GM23338 (cell line): ENCODE data around the gene MKNK1. TPM values are rescaled to one million over a fixed set of nuclear protein-coding genes. Genes with fewer than 3 reads are reported as not detected.

ENCODE experiments used
- ATAC-seq: fragments of 200-7000 bp; cut with Tn5 transposase; 3 replicates; pipeline ENCODE4 v1.9.1; 2020
- DNase-seq: peaks from one replicate; pipeline ENCODE4 v3.0.0-alpha.2; 2015; ENCODE audit warnings: low spot score
- H2AFZ ChIP-seq: fragments of 200-600 bp; sonication (generic); 2 replicates; pipeline ENCODE4 v1.8.0; 2016; ENCODE audit warnings: antibody characterized with exemption, mild to moderate bottlenecking, moderate library complexity
- H3F3A ChIP-seq: fragments of 200-600 bp; sonication (generic); replicated peaks from 2 replicates; pipeline ENCODE4 v1.8.0; 2017; ENCODE audit warnings: antibody characterized with exemption, mixed run types, low read depth
- H3K27ac ChIP-seq: fragments of 200-600 bp; sonication (generic); 2 replicates; pipeline ENCODE4 v1.6.1; 2016; ENCODE audit warnings: low read depth
- H3K27me3 ChIP-seq: fragments of 200-600 bp; sonication (generic); 2 replicates; pipeline ENCODE4 v1.8.0; 2016; ENCODE audit warnings: mild to moderate bottlenecking, mixed run types, moderate library complexity; ENCODE audit not compliant: insufficient read depth
- H3K36me3 ChIP-seq: fragments of 200-600 bp; sonication (generic); 2 replicates; pipeline ENCODE4 v1.8.0; 2016; ENCODE audit warnings: mild to moderate bottlenecking; ENCODE audit not compliant: insufficient read depth
- H3K4me1 ChIP-seq: fragments of 200-600 bp; sonication (generic); 2 replicates; pipeline ENCODE4 v1.8.0; 2016; ENCODE audit warnings: mild to moderate bottlenecking, moderate library complexity; ENCODE audit not compliant: insufficient read depth
- H3K4me2 ChIP-seq: fragments of 200-600 bp; sonication (generic); 2 replicates; pipeline ENCODE4 v1.7.1; 2017; ENCODE audit warnings: mixed run types
- H3K4me3 ChIP-seq: fragments of 200-600 bp; sonication (generic); 2 replicates; pipeline ENCODE4 v1.6.1; 2016; ENCODE audit warnings: mixed run types
- H3K79me2 ChIP-seq: fragments of 200-600 bp; sonication (generic); replicated peaks from 2 replicates; pipeline ENCODE4 v1.8.0; 2017; ENCODE audit warnings: mild to moderate bottlenecking; ENCODE audit not compliant: insufficient read depth
- H3K9me2 ChIP-seq: fragments of 200-600 bp; sonication (generic); 2 replicates; pipeline ENCODE4 v1.8.0; 2017; ENCODE audit not compliant: insufficient read depth
- H4K20me1 ChIP-seq: fragments of 200-600 bp; sonication (generic); replicated peaks from 2 replicates; pipeline ENCODE4 v1.8.0; 2017; ENCODE audit warnings: mild to moderate bottlenecking; ENCODE audit not compliant: insufficient read depth
- H3K27ac Mint-ChIP-seq: 2 replicates; pipeline ENCODE4 v1.8.0; 2020; ENCODE audit warnings: inconsistent platforms, mild to moderate bottlenecking, moderate library complexity, mixed read lengths
- H3K27me3 Mint-ChIP-seq: 3 replicates; pipeline ENCODE4 v1.8.0; 2022; ENCODE audit warnings: low read depth, mild to moderate bottlenecking, moderate library complexity, mixed read lengths, inconsistent platforms; ENCODE audit not compliant: insufficient read depth, poor library complexity
- H3K36me3 Mint-ChIP-seq: 3 replicates; pipeline ENCODE4 v1.8.0; 2021; ENCODE audit warnings: low read depth, mild to moderate bottlenecking, inconsistent platforms, moderate library complexity, mixed read lengths
- H3K4me1 Mint-ChIP-seq: 3 replicates; pipeline ENCODE4 v1.8.0; 2020; ENCODE audit warnings: mild to moderate bottlenecking, inconsistent platforms, mixed read lengths
- H3K4me3 Mint-ChIP-seq: 3 replicates; pipeline ENCODE4 v1.8.0; 2021; ENCODE audit warnings: moderate library complexity, mild to moderate bottlenecking, inconsistent platforms, mixed read lengths
- H3K9me3 Mint-ChIP-seq: 3 replicates; pipeline ENCODE4 v1.8.0; 2020; ENCODE audit warnings: moderate library complexity, mild to moderate bottlenecking, inconsistent platforms, mixed read lengths
- CREB1 ChIP-seq: fragments of 250-450 bp; sonication (Bioruptor Pico); IDR thresholded peaks from 2 replicates; pipeline ENCODE4 v1.5.0; 2020; ENCODE audit warnings: low read depth, mild to moderate bottlenecking, moderate library complexity
- CTCF ChIP-seq, 2 experiments: fragments of 200-600 bp in 1 of 2; sonication (generic) in 1 of 2; conservative IDR thresholded peaks; 2 replicates each; pipeline versions ENCODE4 v1.5.1 to v1.6.1; 2016 to 2017; ENCODE audit warnings: antibody characterized with exemption in 2 of 2, low read depth in 2 of 2, mild to moderate bottlenecking in 2 of 2, moderate library complexity in 1 of 2
- ETS1 ChIP-seq: IDR thresholded peaks from 2 replicates; pipeline ENCODE4 v1.6.1; 2016; ENCODE audit warnings: antibody characterized with exemption
- EZH2 ChIP-seq: fragments of 200-600 bp; sonication (generic); IDR thresholded peaks from one replicate; pipeline ENCODE4 v1.8.0; 2017; ENCODE audit warnings: antibody characterized with exemption, mild to moderate bottlenecking, low read depth; ENCODE audit not compliant: unreplicated experiment
- EZH2phosphoT487 ChIP-seq: fragments of 200-600 bp; sonication (generic); IDR thresholded peaks from one replicate; pipeline ENCODE4 v1.8.1; 2018; ENCODE audit warnings: antibody characterized with exemption; ENCODE audit not compliant: unreplicated experiment
- JUNB ChIP-seq: IDR thresholded peaks from one replicate; pipeline ENCODE4 v1.6.1; 2016; ENCODE audit warnings: antibody characterized with exemption; ENCODE audit not compliant: unreplicated experiment
- NANOG ChIP-seq: IDR thresholded peaks from 2 replicates; pipeline ENCODE4 v1.6.1; 2016; ENCODE audit warnings: antibody characterized with exemption, borderline replicate concordance
- POLR2AphosphoS5 ChIP-seq: IDR thresholded peaks from 2 replicates; pipeline ENCODE4 v1.6.1; 2016; ENCODE audit warnings: antibody characterized with exemption, low read depth
- STAT1 ChIP-seq: IDR thresholded peaks from one replicate; pipeline ENCODE4 v1.6.1; 2016; ENCODE audit warnings: antibody characterized with exemption; ENCODE audit not compliant: unreplicated experiment
- ZNF114 ChIP-seq: fragments of 250-450 bp; sonication (Bioruptor Pico); IDR thresholded peaks from 2 replicates; pipeline ENCODE4 v1.5.0; 2020; ENCODE audit warnings: mild to moderate bottlenecking, moderate library complexity
- ZNF331 ChIP-seq: fragments of 250-450 bp; sonication (Bioruptor Pico); IDR thresholded peaks from 2 replicates; pipeline ENCODE4 v1.5.0; 2020; ENCODE audit warnings: low read depth, mild to moderate bottlenecking, moderate library complexity
- ZNF462 ChIP-seq: fragments of 250-450 bp; sonication (Bioruptor Pico); IDR thresholded peaks from 2 replicates; pipeline ENCODE4 v1.5.0; 2020; ENCODE audit warnings: mild to moderate bottlenecking, moderate library complexity
- polyA plus RNA-seq: library from polyadenylated mRNA; unstranded; fragments of >200 nt; fragmentation: Nextera tagmentation; extraction: Ambion mirVana; gene quantifications from 2 replicates; pipeline ENCODE4 v1.2.1, GENCODE V29; 2016
- total RNA-seq: library from RNA; depleted of rRNA; stranded (reverse); fragments of >200 nt; shearing (Covaris generic); gene quantifications from 2 replicates; pipeline ENCODE4 v1.2.3, GENCODE V29; 2014
- TF ChIP-seq, protein P1 (sequence below): IDR thresholded peaks from one replicate; pipeline ENCODE4 v1.6.1; 2018; ENCODE audit warnings: antibody characterized with exemption; ENCODE audit not compliant: unreplicated experiment

MKNK1 gene
- total and polyA plus RNA-seq, 2 experiments from 2014 or later = 11.8 to 20.5 TPM

- no peak overlapping the region for H3K4me3 ChIP-seq
- no peaks in the 10 kb centered on the region for H3K9me2 ChIP-seq
- no peaks in the 10 kb centered on the region for H3F3A ChIP-seq
- H3K27me3 ChIP-seq = no peaks in the 10 kb centered on the region
- H3K27ac ChIP-seq = no peak overlapping the region
- Mint-ChIP-seq H3K9me3 (no peaks in the 10 kb centered on the region), H3K36me3 (no peaks in the 10 kb centered on the region), H3K27ac (no peak overlapping the region), H3K4me1 (peaks cover 15% of the 10 kb centered on the region), H3K4me3 (no peak overlapping the region), H3K27me3 (peaks cover 12% of the 10 kb centered on the region)
- no peaks in the 10 kb centered on the region for H3K36me3 ChIP-seq
- no peak for TF ChIP-seq ETS1
- no peak for TF ChIP-seq JUNB
- no peak for TF ChIP-seq STAT1
- TF ChIP-seq, protein P1, sequence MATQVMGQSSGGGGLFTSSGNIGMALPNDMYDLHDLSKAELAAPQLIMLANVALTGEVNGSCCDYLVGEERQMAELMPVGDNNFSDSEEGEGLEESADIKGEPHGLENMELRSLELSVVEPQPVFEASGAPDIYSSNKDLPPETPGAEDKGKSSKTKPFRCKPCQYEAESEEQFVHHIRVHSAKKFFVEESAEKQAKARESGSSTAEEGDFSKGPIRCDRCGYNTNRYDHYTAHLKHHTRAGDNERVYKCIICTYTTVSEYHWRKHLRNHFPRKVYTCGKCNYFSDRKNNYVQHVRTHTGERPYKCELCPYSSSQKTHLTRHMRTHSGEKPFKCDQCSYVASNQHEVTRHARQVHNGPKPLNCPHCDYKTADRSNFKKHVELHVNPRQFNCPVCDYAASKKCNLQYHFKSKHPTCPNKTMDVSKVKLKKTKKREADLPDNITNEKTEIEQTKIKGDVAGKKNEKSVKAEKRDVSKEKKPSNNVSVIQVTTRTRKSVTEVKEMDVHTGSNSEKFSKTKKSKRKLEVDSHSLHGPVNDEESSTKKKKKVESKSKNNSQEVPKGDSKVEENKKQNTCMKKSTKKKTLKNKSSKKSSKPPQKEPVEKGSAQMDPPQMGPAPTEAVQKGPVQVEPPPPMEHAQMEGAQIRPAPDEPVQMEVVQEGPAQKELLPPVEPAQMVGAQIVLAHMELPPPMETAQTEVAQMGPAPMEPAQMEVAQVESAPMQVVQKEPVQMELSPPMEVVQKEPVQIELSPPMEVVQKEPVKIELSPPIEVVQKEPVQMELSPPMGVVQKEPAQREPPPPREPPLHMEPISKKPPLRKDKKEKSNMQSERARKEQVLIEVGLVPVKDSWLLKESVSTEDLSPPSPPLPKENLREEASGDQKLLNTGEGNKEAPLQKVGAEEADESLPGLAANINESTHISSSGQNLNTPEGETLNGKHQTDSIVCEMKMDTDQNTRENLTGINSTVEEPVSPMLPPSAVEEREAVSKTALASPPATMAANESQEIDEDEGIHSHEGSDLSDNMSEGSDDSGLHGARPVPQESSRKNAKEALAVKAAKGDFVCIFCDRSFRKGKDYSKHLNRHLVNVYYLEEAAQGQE = no peak
- no peak for TF ChIP-seq ZNF331 (CRISPR knock-in tag)
- no peak for TF ChIP-seq POLR2AphosphoS5
- TF ChIP-seq EZH2phosphoT487 = no peak
- TF ChIP-seq ZNF114 = no peak
- TF ChIP-seq EZH2 = no peak
- no peak for TF ChIP-seq CREB1
- no peak for TF ChIP-seq ZNF462 (CRISPR knock-in tag)
- TF ChIP-seq NANOG = no peak
- TF ChIP-seq CTCF (conservative IDR thresholded peaks at IDR 0.05; ENCODE audit: low read depth in 2 of 2) = no peak
- no peaks in the 10 kb centered on the region for H3K79me2 ChIP-seq
- ATAC-seq (no peak), DNase-seq (no peak)
- no peaks in the 10 kb centered on the region for H4K20me1 ChIP-seq
- H3K4me1 ChIP-seq = peaks cover 6% of the 10 kb centered on the region
- no peak overlapping the region for H3K4me2 ChIP-seq
- H2AFZ ChIP-seq = no peak overlapping the region
Measured at GRCh38 chr1:46599059-46599970, 4.8 kb downstream of the MKNK1 start.
